NCI-H128 (cell line): ENCODE measurements around the gene UBE4A.

ENCODE experiments used
- DNase-seq: peaks from one replicate; lab custom pipeline; 2025; ENCODE audit not compliant: unreplicated experiment; lab: John Stamatoyannopoulos, UW

UBE4A gene

GRCh38 chr11:118436639-118437207, 77.3 kb downstream of the UBE4A start:
- no peak for DNase-seq

DNA sequence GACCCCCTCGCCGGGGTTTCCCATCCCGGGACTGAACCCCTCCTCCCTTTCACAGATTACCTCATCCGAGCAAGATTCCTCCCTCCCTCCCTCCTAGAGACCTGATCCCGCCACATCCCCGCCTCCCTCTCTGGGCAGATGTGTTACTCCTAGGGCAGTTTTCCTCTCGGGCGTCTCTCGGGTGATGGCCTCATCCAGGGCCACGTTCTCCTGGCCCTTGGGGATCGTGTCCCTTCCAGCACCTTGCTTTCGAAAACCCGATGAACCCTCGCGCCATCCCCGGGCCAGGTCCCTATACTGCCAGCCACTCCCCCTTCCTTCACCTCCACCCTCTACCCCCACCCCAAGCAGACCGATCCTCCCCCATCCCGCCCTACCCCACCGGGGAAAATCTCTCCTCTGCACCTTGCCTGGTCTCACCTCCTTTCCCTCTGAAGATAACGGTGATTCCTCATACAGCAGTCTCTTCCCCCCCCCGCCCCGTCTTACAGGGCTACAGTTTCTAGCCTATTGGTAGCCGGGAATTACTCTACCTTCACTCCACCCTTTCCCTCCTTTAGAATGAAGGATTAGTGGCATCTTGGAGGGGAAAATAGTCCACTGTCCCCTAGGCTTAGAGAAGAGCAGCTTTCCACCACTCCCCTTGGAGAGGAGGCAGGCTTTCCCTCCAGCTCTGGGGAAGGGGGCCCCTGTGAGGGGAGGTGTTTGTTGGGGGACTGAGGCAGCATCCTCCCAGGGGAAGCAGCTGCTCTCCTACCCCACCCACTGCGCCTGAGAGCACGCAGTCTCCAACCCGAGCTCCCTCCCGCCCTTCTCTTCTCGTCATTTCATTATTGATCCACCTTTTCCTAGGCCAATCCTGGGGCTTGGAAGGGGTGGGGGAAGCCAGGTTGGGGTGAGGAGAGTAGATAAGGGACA, 78.1 kb downstream of the UBE4A start:
- no peak for DNase-seq

DNA sequence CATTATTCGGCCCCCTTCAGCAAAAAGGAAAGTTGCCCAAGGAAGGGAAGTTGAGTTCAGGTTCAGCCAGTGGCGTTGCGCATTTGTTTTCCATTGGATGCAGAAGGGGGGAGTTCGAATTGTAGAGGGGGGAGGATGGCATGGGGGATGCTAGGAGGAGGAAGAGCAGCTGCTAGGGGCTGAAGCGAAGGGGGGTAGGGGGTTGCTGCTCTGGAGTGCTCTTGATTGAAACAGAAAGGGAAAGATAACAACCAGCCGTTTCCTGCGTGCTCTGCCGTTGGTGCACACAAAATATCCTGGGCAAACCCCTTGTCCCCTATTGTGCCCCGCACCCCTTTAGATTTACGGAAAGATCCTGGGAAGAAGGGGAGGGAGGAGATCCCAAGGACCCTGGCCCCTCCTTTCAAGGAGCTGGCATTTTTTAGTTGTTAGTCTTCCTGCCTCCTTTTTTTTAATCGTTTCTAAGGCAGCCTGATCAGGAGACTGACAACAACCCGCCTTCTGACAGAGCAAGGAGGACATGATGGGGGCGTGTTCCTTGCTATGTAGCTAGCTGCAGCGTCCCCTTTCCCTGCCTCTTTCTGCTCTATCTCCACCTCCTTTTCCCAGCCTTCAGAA, 79.0 kb downstream of the UBE4A start:
- DNase-seq, result no peak

DNA sequence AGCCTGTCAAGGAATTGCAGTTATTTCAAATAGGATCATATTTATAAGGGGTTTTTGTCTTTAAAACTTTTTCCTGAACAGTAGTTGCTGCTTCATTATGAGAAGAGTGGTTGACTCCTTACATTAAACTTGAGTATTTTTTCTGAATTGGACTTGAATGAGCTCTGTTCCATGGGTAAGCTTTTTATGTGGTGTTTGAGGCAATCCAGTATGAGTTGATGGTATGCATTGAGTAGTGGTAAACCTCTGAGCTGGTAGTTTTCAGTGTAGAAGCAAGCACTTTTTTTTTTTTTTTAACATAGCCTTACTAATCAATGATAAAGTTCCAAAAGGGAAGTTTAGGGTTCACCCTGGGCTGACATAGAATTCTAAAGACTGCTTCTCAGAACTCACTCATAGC, 80.2 kb downstream of the UBE4A start:
- DNase-seq, result no peak

DNA sequence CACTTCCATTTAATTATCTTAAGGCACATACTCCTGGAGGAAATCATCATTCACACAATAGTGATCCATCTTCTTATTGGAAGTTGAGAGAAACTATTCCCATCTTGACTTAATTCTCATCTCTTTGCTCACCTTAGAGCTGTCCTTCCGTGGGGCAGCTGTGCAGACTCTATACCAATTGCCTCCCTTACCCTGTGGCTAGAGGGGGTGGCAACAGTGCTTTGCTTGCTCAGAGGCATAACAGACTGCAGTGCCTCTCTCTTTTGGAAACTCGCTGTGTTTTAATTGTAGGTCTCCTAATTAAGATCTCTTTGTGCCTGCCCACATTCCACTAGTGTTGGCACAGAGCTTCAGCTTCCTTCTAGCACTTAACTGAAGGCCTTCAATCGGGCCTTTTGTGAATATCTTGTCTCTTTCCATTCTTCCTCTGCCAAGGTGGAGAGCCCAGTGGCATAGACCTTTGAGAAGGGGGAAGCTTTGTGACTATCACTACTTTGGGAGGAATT, 82.4 kb downstream of the UBE4A start:
- no peak for DNase-seq

GRCh38 chr11:118442301-118442700, 82.9 kb downstream of the UBE4A start:
- DNase-seq, result no peak

DNA sequence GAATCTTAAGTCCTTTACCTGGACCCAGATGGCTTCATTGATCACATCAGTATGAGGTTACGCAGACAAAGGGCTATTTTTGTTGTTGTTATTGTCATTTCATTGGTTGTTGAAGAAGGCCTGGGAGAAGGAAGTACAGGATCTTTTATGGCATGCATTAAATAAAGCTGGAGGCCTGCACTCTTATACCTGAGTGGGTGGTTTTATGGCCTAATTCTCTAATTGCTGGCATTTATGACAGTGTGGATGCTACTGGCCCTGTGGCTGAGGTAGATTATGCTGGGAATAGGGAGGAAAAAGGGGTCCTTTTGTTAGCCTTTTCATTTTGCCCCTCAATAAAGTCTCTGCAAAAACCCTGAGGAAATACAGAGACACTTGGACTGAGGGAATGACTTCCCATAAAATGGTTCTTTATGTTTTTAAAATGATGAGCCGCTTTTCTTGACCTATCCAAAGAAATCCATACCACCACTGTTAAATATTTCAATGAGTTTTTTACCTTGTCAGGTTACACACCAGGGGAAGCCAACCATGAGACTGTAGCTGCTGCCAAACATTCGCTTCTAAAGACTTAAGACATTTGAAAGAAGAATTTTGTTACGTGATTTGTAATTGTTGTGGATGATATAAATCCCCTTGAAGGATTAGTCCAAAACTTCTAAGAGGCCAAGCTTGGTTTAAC, 83.6 kb downstream of the UBE4A start:
- DNase-seq, result no peak

- no peak for DNase-seq
Observed at GRCh38 chr11:118443590-118444218, 84.3 kb downstream of the UBE4A start.

- DNase-seq, result no peak
Observed at GRCh38 chr11:118447423-118447822, 88.0 kb downstream of the UBE4A start.

DNA sequence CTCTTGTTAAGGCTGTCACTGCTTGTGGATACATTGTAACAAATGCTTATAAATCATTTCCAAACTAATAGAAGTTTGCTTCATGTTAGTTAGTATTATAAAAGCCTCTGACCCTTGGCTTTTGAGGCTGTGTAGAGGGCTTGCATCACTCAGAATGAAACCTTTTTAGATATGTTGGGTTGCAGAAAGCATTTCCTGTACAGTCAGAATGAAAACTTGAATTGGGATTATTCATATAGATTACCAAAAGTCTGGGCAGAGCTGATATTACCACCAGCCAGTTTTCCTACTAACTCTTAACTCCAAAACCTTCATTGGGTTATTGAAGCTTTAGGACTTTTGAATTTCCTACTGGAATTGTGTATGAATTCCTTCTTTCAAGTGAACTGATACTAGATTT, 88.9 kb downstream of the UBE4A start:
- no peak for DNase-seq
